HEK293 (cell line): ENCODE data around the gene METTL8.

Experiments
- AEBP2 ChIP-seq: fragments of 450-650 bp; formaldehyde crosslinking; IDR thresholded peaks from 2 replicates; pipeline ENCODE4 v1.5.1; 2016; ENCODE audit warnings: missing biosample characterization, missing genetic modification characterization, borderline replicate concordance
- ELK4 ChIP-seq: IDR thresholded peaks from 2 replicates; pipeline ENCODE4 v1.6.1; 2011; ENCODE audit warnings: mild to moderate bottlenecking, low read depth, low read length, borderline replicate concordance
- GLI2 ChIP-seq: fragments of 450-650 bp; formaldehyde crosslinking; IDR thresholded peaks from 2 replicates; pipeline ENCODE4; 2017; ENCODE audit warnings: missing biosample characterization, missing genetic modification characterization, low read depth, borderline replicate concordance
- GLI4 ChIP-seq: fragments of 450-650 bp; formaldehyde crosslinking; IDR thresholded peaks from 2 replicates; pipeline ENCODE4 v1.5.1; 2016; ENCODE audit warnings: missing biosample characterization, missing genetic modification characterization
- PATZ1 ChIP-seq: fragments of 450-650 bp; formaldehyde crosslinking; IDR thresholded peaks from 2 replicates; pipeline ENCODE4 v1.5.1; 2016; ENCODE audit warnings: missing biosample characterization, missing genetic modification characterization
- YY1 ChIP-seq: fragments of 450-650 bp; formaldehyde crosslinking; IDR thresholded peaks from 2 replicates; pipeline ENCODE4 v1.5.1; 2018; ENCODE audit warnings: missing biosample characterization, missing genetic modification characterization
- ZNF501 ChIP-seq: fragments of 450-650 bp; formaldehyde crosslinking; IDR thresholded peaks from 2 replicates; pipeline ENCODE4 v1.5.1; 2016; ENCODE audit warnings: missing biosample characterization, missing genetic modification characterization
- ZNF530 ChIP-seq: fragments of 450-650 bp; formaldehyde crosslinking; IDR thresholded peaks from 2 replicates; pipeline ENCODE4 v1.5.1; 2016; ENCODE audit warnings: low read depth, missing biosample characterization, missing genetic modification characterization
- ZNF558 ChIP-seq: fragments of 450-650 bp; formaldehyde crosslinking; IDR thresholded peaks from 2 replicates; pipeline ENCODE4 v1.5.1; 2016; ENCODE audit warnings: missing biosample characterization, missing genetic modification characterization
- TF ChIP-seq, protein P1 (sequence below): fragments of 450-650 bp; formaldehyde crosslinking; IDR thresholded peaks from 2 replicates; pipeline ENCODE4 v1.5.1; 2016; ENCODE audit warnings: missing biosample characterization, missing genetic modification characterization, borderline replicate concordance
- TF ChIP-seq, protein P2 (sequence below): fragments of 450-650 bp; formaldehyde crosslinking; IDR thresholded peaks from 2 replicates; pipeline ENCODE4 v1.5.1; 2016; ENCODE audit warnings: missing biosample characterization, missing genetic modification characterization

GRCh38 chr2:171322928-171323327 is 110.9 kb downstream of the METTL8 start:
- TF ChIP-seq, protein P1, sequence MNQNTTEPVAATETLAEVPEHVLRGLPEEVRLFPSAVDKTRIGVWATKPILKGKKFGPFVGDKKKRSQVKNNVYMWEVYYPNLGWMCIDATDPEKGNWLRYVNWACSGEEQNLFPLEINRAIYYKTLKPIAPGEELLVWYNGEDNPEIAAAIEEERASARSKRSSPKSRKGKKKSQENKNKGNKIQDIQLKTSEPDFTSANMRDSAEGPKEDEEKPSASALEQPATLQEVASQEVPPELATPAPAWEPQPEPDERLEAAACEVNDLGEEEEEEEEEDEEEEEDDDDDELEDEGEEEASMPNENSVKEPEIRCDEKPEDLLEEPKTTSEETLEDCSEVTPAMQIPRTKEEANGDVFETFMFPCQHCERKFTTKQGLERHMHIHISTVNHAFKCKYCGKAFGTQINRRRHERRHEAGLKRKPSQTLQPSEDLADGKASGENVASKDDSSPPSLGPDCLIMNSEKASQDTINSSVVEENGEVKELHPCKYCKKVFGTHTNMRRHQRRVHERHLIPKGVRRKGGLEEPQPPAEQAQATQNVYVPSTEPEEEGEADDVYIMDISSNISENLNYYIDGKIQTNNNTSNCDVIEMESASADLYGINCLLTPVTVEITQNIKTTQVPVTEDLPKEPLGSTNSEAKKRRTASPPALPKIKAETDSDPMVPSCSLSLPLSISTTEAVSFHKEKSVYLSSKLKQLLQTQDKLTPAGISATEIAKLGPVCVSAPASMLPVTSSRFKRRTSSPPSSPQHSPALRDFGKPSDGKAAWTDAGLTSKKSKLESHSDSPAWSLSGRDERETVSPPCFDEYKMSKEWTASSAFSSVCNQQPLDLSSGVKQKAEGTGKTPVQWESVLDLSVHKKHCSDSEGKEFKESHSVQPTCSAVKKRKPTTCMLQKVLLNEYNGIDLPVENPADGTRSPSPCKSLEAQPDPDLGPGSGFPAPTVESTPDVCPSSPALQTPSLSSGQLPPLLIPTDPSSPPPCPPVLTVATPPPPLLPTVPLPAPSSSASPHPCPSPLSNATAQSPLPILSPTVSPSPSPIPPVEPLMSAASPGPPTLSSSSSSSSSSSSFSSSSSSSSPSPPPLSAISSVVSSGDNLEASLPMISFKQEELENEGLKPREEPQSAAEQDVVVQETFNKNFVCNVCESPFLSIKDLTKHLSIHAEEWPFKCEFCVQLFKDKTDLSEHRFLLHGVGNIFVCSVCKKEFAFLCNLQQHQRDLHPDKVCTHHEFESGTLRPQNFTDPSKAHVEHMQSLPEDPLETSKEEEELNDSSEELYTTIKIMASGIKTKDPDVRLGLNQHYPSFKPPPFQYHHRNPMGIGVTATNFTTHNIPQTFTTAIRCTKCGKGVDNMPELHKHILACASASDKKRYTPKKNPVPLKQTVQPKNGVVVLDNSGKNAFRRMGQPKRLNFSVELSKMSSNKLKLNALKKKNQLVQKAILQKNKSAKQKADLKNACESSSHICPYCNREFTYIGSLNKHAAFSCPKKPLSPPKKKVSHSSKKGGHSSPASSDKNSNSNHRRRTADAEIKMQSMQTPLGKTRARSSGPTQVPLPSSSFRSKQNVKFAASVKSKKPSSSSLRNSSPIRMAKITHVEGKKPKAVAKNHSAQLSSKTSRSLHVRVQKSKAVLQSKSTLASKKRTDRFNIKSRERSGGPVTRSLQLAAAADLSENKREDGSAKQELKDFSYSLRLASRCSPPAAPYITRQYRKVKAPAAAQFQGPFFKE (tag by site-specific recombination) = no peak
- TF ChIP-seq, protein P2, sequence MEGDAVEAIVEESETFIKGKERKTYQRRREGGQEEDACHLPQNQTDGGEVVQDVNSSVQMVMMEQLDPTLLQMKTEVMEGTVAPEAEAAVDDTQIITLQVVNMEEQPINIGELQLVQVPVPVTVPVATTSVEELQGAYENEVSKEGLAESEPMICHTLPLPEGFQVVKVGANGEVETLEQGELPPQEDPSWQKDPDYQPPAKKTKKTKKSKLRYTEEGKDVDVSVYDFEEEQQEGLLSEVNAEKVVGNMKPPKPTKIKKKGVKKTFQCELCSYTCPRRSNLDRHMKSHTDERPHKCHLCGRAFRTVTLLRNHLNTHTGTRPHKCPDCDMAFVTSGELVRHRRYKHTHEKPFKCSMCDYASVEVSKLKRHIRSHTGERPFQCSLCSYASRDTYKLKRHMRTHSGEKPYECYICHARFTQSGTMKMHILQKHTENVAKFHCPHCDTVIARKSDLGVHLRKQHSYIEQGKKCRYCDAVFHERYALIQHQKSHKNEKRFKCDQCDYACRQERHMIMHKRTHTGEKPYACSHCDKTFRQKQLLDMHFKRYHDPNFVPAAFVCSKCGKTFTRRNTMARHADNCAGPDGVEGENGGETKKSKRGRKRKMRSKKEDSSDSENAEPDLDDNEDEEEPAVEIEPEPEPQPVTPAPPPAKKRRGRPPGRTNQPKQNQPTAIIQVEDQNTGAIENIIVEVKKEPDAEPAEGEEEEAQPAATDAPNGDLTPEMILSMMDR (tag by site-specific recombination) = no peak
- TF ChIP-seq ZNF501 (tag by site-specific recombination) (no peak), AEBP2 (tag by site-specific recombination) (no peak), PATZ1 (tag by site-specific recombination) (no peak), YY1 (tag by site-specific recombination) (no peak), GLI4 (no peak), ZNF558 (no peak), GLI2 (tag by site-specific recombination) (no peak), ELK4 (no peak), ZNF530 (tag by site-specific recombination) (no peak)
